ENCODE measurements around the gene PLPP3.

- no peak for TF ChIP-seq YY1 (IDR thresholded peaks at IDR 0.05; ENCODE audit: insufficient read depth, insufficient read length)
- TF ChIP-seq SUZ12 (IDR thresholded peaks at IDR 0.05; ENCODE audit: extremely low read depth, insufficient read depth, insufficient read length) = no peak
These were observed 125.8 kb downstream of the PLPP3 start for GRCh38 chr1:56453417-56454078.

Measured in NT2/D1 (cell line).